ENCODE results near the gene LOXL3.

LOXL3 gene

GRCh38 chr2:74548900-74549826 lies 4.6 kb downstream of the LOXL3 start:
- peak; percentile 40 for DNase-seq (ENCODE audit: low read depth)
- peak overlapping the region; percentile 58 for H3K4me3 ChIP-seq (ENCODE audit: low read length)
- TF ChIP-seq, protein P1, sequence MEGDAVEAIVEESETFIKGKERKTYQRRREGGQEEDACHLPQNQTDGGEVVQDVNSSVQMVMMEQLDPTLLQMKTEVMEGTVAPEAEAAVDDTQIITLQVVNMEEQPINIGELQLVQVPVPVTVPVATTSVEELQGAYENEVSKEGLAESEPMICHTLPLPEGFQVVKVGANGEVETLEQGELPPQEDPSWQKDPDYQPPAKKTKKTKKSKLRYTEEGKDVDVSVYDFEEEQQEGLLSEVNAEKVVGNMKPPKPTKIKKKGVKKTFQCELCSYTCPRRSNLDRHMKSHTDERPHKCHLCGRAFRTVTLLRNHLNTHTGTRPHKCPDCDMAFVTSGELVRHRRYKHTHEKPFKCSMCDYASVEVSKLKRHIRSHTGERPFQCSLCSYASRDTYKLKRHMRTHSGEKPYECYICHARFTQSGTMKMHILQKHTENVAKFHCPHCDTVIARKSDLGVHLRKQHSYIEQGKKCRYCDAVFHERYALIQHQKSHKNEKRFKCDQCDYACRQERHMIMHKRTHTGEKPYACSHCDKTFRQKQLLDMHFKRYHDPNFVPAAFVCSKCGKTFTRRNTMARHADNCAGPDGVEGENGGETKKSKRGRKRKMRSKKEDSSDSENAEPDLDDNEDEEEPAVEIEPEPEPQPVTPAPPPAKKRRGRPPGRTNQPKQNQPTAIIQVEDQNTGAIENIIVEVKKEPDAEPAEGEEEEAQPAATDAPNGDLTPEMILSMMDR (conservative IDR thresholded peaks at IDR 0.05; ENCODE audit: low read length), result no peak

- DNase-seq (ENCODE audit: low read depth), result no peak
- peak overlapping the region; percentile 58 for H3K4me3 ChIP-seq (ENCODE audit: low read length)
- TF ChIP-seq, protein P1 (conservative IDR thresholded peaks at IDR 0.05; ENCODE audit: low read length), result no peak
Measured at GRCh38 chr2:74548285-74548899, 5.3 kb downstream of the LOXL3 start.

DNA sequence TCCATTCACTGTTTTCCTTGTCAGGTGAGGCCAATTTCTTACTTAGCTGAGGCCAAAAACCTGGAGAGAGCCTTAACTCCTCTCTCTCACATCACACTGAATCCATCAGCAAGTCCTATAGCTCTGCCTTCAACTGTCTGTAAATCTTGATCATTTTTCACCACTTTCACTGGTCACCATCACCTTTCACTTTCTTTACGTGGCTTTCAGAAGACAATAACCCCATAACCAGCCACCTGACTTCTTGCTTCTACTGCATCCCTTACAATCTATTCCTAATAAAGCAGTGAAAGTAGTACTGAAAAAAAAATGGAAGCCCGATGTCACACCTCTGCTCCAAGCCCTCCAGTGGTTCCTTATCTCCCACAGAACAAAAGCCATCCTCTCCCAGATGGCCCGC lies 7.7 kb downstream of the LOXL3 start:
- DNase-seq (ENCODE audit: low read depth), result no peak
- no peak overlapping the region for H3K4me3 ChIP-seq (ENCODE audit: low read length)
- TF ChIP-seq, protein P1 (conservative IDR thresholded peaks at IDR 0.05; ENCODE audit: low read length), result no peak

- H3K4me3 ChIP-seq (ENCODE audit: low read length), result no peak overlapping the region
- TF ChIP-seq, protein P1 (conservative IDR thresholded peaks at IDR 0.05; ENCODE audit: low read length), result no peak
- DNase-seq (ENCODE audit: low read depth), result no peak
Measured at GRCh38 chr2:74544634-74545033, 9.1 kb downstream of the LOXL3 start.

DNA sequence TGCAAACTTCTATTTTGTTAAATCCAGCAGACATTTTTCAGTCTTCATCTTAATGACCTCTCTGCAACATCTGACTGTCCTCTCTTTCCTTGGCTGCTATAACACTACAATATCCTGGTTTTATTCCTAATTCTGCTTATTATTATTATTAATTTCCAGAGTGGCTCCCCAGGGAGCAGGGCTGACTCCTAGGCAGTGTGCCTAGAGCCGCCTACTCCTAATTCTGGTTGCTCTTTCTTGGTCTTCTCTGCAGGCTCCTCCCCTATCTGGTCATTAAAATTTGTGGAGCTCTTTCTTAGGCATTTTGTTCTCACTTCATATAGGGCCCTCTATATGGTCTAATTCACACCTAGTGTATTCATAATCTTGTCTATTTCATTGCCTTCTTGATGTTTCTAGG lies 10.8 kb downstream of the LOXL3 start:
- H3K4me3 ChIP-seq (ENCODE audit: low read length), result no peak overlapping the region
- TF ChIP-seq, protein P1 (conservative IDR thresholded peaks at IDR 0.05; ENCODE audit: low read length), result no peak
- DNase-seq (ENCODE audit: low read depth), result no peak

- DNase-seq (ENCODE audit: low read depth), result peak; percentile 80
- H3K4me3 ChIP-seq (ENCODE audit: low read length), result no peak overlapping the region
- TF ChIP-seq, protein P1 (conservative IDR thresholded peaks at IDR 0.05; ENCODE audit: low read length), result no peak
Measured at GRCh38 chr2:74540291-74540690, 13.5 kb downstream of the LOXL3 start.
